Activated T-helper 2 cell treated with anti-CD3 and anti-CD28 coated beads, Interferon-gamma antibody, Interleukin-2, Interleukin-4, amounts not matched to agents 10 μg/mL and 5 μg/mL and 100 μg/mL, durations not matched to agents 14 hours and 24 hours and 36 hours (primary cell): ENCODE results near the gene TRAK2. TPM values are rescaled to one million over a fixed set of nuclear protein-coding genes. Genes with fewer than 3 reads are reported as not detected.

Source experiments
- DNase-seq: peaks from one replicate; pipeline ENCODE4 v3.0.0; 2021; ENCODE audit warnings: low spot score
- H3K27ac Mint-ChIP-seq: one replicate; pipeline ENCODE4 v1.8.0; 2021; ENCODE audit warnings: mixed read lengths
- H3K27me3 Mint-ChIP-seq: one replicate; pipeline ENCODE4 v1.8.0; 2021; ENCODE audit warnings: low read depth, mixed read lengths
- H3K36me3 Mint-ChIP-seq: one replicate; pipeline ENCODE4 v1.8.0; 2021; ENCODE audit warnings: low read depth, mixed read lengths
- H3K4me1 Mint-ChIP-seq: one replicate; pipeline ENCODE4 v1.8.0; 2021; ENCODE audit warnings: low read depth, mixed read lengths
- H3K4me3 Mint-ChIP-seq: one replicate; pipeline ENCODE4 v1.8.0; 2021; ENCODE audit warnings: low read depth, mild to moderate bottlenecking, moderate library complexity, mixed read lengths
- H3K9me3 Mint-ChIP-seq: one replicate; pipeline ENCODE4 v1.8.0; 2021; ENCODE audit warnings: mixed read lengths
- intact Hi-C: fragments of 100-400 bp; cut with micrococcal nuclease; formaldehyde crosslinking; loops from one replicate; pipeline ENCODE4 v1.15.1; 2023
- total RNA-seq: library from RNA; stranded (reverse); gene quantifications from 2 replicates; pipeline ENCODE4 v1.2.3, GENCODE V29; 2022

Gene TRAK2
- total RNA-seq, 1 donor from 2014 or later = 27.1 TPM

GRCh38 chr2:201342923-201343322 is 108.3 kb downstream of the TRAK2 start:
- Mint-ChIP-seq H3K27ac (no peak overlapping the region), H3K4me3 (no peak overlapping the region), H3K9me3 (peaks cover 34% of the 10 kb centered on the region), H3K36me3 (peaks cover 56% of the 10 kb centered on the region), H3K27me3 (no peaks in the 10 kb centered on the region), H3K4me1 (peaks cover 37% of the 10 kb centered on the region)
- DNase-seq = no peak
- intact Hi-C loops = no loop called here

- intact Hi-C loops = no loop called here
- peaks cover 44% of the 10 kb centered on the region for H3K9me3 Mint-ChIP-seq
- no peak for DNase-seq
- H3K27ac Mint-ChIP-seq = no peak overlapping the region
- no peak overlapping the region for H3K4me3 Mint-ChIP-seq
- peaks cover 14% of the 10 kb centered on the region for H3K36me3 Mint-ChIP-seq
- no peaks in the 10 kb centered on the region for H3K4me1 Mint-ChIP-seq
- no peaks in the 10 kb centered on the region for H3K27me3 Mint-ChIP-seq
Measured at GRCh38 chr2:201329409-201329808, 121.8 kb downstream of the TRAK2 start.

- H3K4me1 Mint-ChIP-seq = no peaks in the 10 kb centered on the region
- no peak overlapping the region for H3K4me3 Mint-ChIP-seq
- H3K27me3 Mint-ChIP-seq = no peaks in the 10 kb centered on the region
- peaks cover 22% of the 10 kb centered on the region for H3K36me3 Mint-ChIP-seq
- no peak overlapping the region for H3K27ac Mint-ChIP-seq
- peaks cover 50% of the 10 kb centered on the region for H3K9me3 Mint-ChIP-seq
- intact Hi-C loops = no loop called here
- no peak for DNase-seq
Measured at GRCh38 chr2:201327678-201328077, 123.6 kb downstream of the TRAK2 start.

Other genes starting within 250 kb of the TRAK2 start
- 43.5 and 44.1 TPM in 2 replicates for gene CASP8, start 190.9 kb downstream of the TRAK2 start, total RNA-seq
- 0.84 and 1.6 TPM in 2 replicates for gene FLACC1, start 94.1 kb downstream of the TRAK2 start, total RNA-seq
- gene STRADB, start 282 bp upstream of the TRAK2 start, total RNA-seq = 20.7 and 23.1 TPM in 2 replicates
- gene TMEM237, start 192.0 kb upstream of the TRAK2 start, total RNA-seq = 19.8 and 20.1 TPM in 2 replicates
- gene MPP4, start 247.2 kb upstream of the TRAK2 start, total RNA-seq = not detected in 2 replicates